ENCODE results near the gene MTURN.

The MTURN gene

DNA sequence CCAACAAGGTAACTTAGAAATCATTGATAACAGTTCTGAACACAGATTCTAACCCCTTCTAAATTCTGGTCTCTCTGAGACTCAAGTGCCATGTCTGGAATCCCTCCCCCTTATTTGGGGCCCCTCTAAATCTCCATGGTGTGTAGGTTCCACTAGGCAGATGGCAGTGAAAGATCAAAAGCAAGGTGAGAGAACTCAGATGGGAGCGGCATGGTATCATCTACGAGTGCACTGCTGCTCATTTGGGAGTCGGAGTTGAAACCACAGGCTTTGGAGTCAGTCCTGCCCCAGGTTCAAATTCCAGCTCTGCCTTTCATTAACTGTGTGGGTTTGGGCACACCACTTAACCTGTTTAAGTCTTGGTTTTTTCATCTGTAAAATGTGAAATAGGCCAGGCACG lies 72.6 kb downstream of the MTURN start:
- DNase-seq, result no peak
- TF ChIP-seq, protein P1, sequence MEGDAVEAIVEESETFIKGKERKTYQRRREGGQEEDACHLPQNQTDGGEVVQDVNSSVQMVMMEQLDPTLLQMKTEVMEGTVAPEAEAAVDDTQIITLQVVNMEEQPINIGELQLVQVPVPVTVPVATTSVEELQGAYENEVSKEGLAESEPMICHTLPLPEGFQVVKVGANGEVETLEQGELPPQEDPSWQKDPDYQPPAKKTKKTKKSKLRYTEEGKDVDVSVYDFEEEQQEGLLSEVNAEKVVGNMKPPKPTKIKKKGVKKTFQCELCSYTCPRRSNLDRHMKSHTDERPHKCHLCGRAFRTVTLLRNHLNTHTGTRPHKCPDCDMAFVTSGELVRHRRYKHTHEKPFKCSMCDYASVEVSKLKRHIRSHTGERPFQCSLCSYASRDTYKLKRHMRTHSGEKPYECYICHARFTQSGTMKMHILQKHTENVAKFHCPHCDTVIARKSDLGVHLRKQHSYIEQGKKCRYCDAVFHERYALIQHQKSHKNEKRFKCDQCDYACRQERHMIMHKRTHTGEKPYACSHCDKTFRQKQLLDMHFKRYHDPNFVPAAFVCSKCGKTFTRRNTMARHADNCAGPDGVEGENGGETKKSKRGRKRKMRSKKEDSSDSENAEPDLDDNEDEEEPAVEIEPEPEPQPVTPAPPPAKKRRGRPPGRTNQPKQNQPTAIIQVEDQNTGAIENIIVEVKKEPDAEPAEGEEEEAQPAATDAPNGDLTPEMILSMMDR (IDR thresholded peaks at IDR 0.05), result no peak
- Histone ChIP-seq H3K4me1 (peaks cover 0 to 4% (median 0%) of the 10 kb centered on the region in 4 donors), H3K27me3 (no peaks in the 10 kb centered on the region), H3K36me3 (peaks cover 0 to 10% (median 0%) of the 10 kb centered on the region in 3 donors), H3K9me3 (no peaks in the 10 kb centered on the region), H3K27ac (no peak overlapping the region), H3K4me3 (no peak overlapping the region)
- intact Hi-C loops (cut with DNase I; ENCODE audit: low total_unique reads), result no loop called here

GRCh38 chr7:30209951-30210350 lies 75.2 kb downstream of the MTURN start:
- TF ChIP-seq, protein P1 (IDR thresholded peaks at IDR 0.05), result no peak
- Histone ChIP-seq H3K4me3 (no peak overlapping the region), H3K27me3 (no peaks in the 10 kb centered on the region), H3K4me1 (no peaks in the 10 kb centered on the region), H3K9me3 (no peaks in the 10 kb centered on the region), H3K36me3 (peaks cover 0 to 10% (median 0%) of the 10 kb centered on the region in 3 donors), H3K27ac (no peak overlapping the region)
- intact Hi-C loops (cut with DNase I; ENCODE audit: low total_unique reads), result no loop called here
- no peak for DNase-seq
